Right cardiac atrium (tissue), 5 donors: Measurements from ENCODE around the gene MSX1. TPM values are rescaled to one million over a fixed set of nuclear protein-coding genes. Genes with fewer than 3 reads are reported as not detected.

Source experiments
- ATAC-seq, 2 donors: fragments of 200-7000 bp; cut with Tn5 transposase; one replicate each; pipeline versions ENCODE4 v1.8.0 to v1.9.1; 2020; ENCODE audit warnings: moderate library complexity in 2 of 2, mild to moderate bottlenecking in 1 of 2
- DNase-seq, 3 donors: peaks; one replicate each; pipeline ENCODE4 v3.0.0-alpha.2; 2020
- H3K27ac ChIP-seq: one replicate; pipeline ENCODE4 v1.5.1; 2013; ENCODE audit warnings: mild to moderate bottlenecking, low read length, control low read depth, moderate library complexity
- H3K27me3 ChIP-seq: one replicate; pipeline ENCODE4 v1.6.1; 2013; ENCODE audit not compliant: control insufficient read depth, insufficient read depth
- H3K4me1 ChIP-seq: one replicate; pipeline ENCODE4 v1.6.1; 2013; ENCODE audit warnings: low read length; ENCODE audit not compliant: control insufficient read depth, insufficient read depth
- H3K4me3 ChIP-seq: one replicate; pipeline ENCODE4 v1.5.1; 2013; ENCODE audit warnings: low read length, control low read depth
- H3K9me3 ChIP-seq: one replicate; pipeline ENCODE4 v1.6.1; 2013; ENCODE audit warnings: low read length; ENCODE audit not compliant: control insufficient read depth
- WGBS: extraction: QIAGEN DNeasy Blood & Tissue Kit; methylation state at CpG from one replicate; pipeline ENCODE4 v1.1.7; 2013; 5-methylcytosine and 5-hydroxymethylcytosine counted together
- intact Hi-C, 4 donors: fragments of 100-400 bp; cut with DNase I; formaldehyde crosslinking; loops; one replicate each; pipeline versions ENCODE4 v1.11.0 to v1.14.0; 2022 to 2023
- polyA plus RNA-seq: library from polyadenylated mRNA; stranded (reverse); fragments of 200-250 nt; gene quantifications from one replicate; pipeline ENCODE4 v1.2.3, GENCODE V29; 2013
- total RNA-seq, 4 donors: library from RNA; stranded (reverse); fragmentation: NEBNext Ultra II Directional; extraction: Animal tissue kit (Norgen Biotek cat#: 25700); gene quantifications; one replicate each; pipeline ENCODE4 v1.2.1, GENCODE V29; 2021
- donor health status: healthy with polysubstance abuse.
- donor health status: DM: no; HTN: yes; CAD: no.
- donor health status: DM: no; HTN: no; CAD: no.
- donor health status: DM: no; HTN: yes; CAD: no; lungs with severe emphysema.
- donor health status: DM: yes; HTN: yes; CAD: no.

The MSX1 gene
- total and polyA plus RNA-seq, 5 donors, result 1.8 to 3.6 (median 2.3) TPM

- Histone ChIP-seq H3K9me3 (no peaks in the 10 kb centered on the region), H3K27me3 (no peaks in the 10 kb centered on the region), H3K27ac (no peak overlapping the region), H3K4me1 (peaks cover 4% of the 10 kb centered on the region), H3K4me3 (no peak overlapping the region)
- no peak for ATAC-seq
- intact Hi-C loops, result loop anchor here in 1 of 4 donors (10.0 kb wide), 1 partner anchor 388 kb away; no protein-coding TSS in a partner anchor
- 5% methylated on average over 28 of the region's 28 CpGs for WGBS
- DNase-seq, result no peak
These were observed 12.9 kb downstream of the MSX1 start for GRCh38 chr4:4872314-4872903.

GRCh38 chr4:4873203-4873602 lies 13.7 kb downstream of the MSX1 start:
- WGBS, result 18% methylated on average over 11 of the region's 11 CpGs
- H3K4me1 ChIP-seq, result peaks cover 2% of the 10 kb centered on the region
- no peak overlapping the region for H3K4me3 ChIP-seq
- DNase-seq, result no peak
- no peak overlapping the region for H3K27ac ChIP-seq
- H3K9me3 ChIP-seq, result no peaks in the 10 kb centered on the region
- intact Hi-C loops, result loop anchor here in 1 of 4 donors (10.0 kb wide), 1 partner anchor 388 kb away; no protein-coding TSS in a partner anchor
- H3K27me3 ChIP-seq, result no peaks in the 10 kb centered on the region
- ATAC-seq, result no peak

GRCh38 chr4:4874254-4874653 lies 14.8 kb downstream of the MSX1 start:
- no peaks in the 10 kb centered on the region for H3K9me3 ChIP-seq
- DNase-seq (peak in 1 of 3 donors; percentile 36), ATAC-seq (no peak)
- H3K4me3 ChIP-seq, result no peak overlapping the region
- H3K27me3 ChIP-seq, result no peaks in the 10 kb centered on the region
- intact Hi-C loops, result loop anchor here in 1 of 4 donors (10.0 kb wide), 1 partner anchor 389 kb away; no protein-coding TSS in a partner anchor
- WGBS, result 67% methylated on average over 2 of the region's 2 CpGs
- H3K4me1 ChIP-seq, result peaks cover 2% of the 10 kb centered on the region
- H3K27ac ChIP-seq, result no peak overlapping the region

- WGBS, result 21% methylated on average over 5 of the region's 5 CpGs
These were observed 15.7 kb downstream of the MSX1 start for GRCh38 chr4:4875147-4875546.

GRCh38 chr4:4875611-4876010 lies 16.1 kb downstream of the MSX1 start:
- 47% methylated on average over 5 of the region's 5 CpGs for WGBS
- no peaks in the 10 kb centered on the region for H3K4me1 ChIP-seq
- no peaks in the 10 kb centered on the region for H3K9me3 ChIP-seq
- H3K4me3 ChIP-seq, result no peak overlapping the region
- ATAC-seq, result no peak
- no peak overlapping the region for H3K27ac ChIP-seq
- H3K27me3 ChIP-seq, result no peaks in the 10 kb centered on the region
- intact Hi-C loops, result loop anchor here in 1 of 4 donors (10.0 kb wide), 1 partner anchor 391 kb away; no protein-coding TSS in a partner anchor
- DNase-seq, result no peak

More at GRCh38 chr4:4875147-4875546, 15.7 kb downstream of the MSX1 start:
- Histone ChIP-seq H3K4me3 (no peak overlapping the region), H3K27me3 (no peaks in the 10 kb centered on the region), H3K27ac (no peak overlapping the region), H3K4me1 (peaks cover under 1% of the 10 kb centered on the region), H3K9me3 (no peaks in the 10 kb centered on the region)
- ATAC-seq, result no peak
- DNase-seq, result peak in 1 of 3 donors; percentile 34
- intact Hi-C loops, result loop anchor here in 1 of 4 donors (10.0 kb wide), 1 partner anchor 390 kb away; no protein-coding TSS in a partner anchor

- no peak for DNase-seq
- intact Hi-C loops, result loop anchor here in 1 of 4 donors (10.0 kb wide), 1 partner anchor 392 kb away; no protein-coding TSS in a partner anchor
- ATAC-seq, result no peak
- no peak overlapping the region for H3K27ac ChIP-seq
- H3K4me1 ChIP-seq, result no peaks in the 10 kb centered on the region
- WGBS, result 76% methylated on average over 12 of the region's 12 CpGs
- no peaks in the 10 kb centered on the region for H3K27me3 ChIP-seq
- H3K9me3 ChIP-seq, result no peaks in the 10 kb centered on the region
- H3K4me3 ChIP-seq, result no peak overlapping the region
These were observed 17.6 kb downstream of the MSX1 start for GRCh38 chr4:4876945-4877661.

GRCh38 chr4:4880492-4880891 lies 21.0 kb downstream of the MSX1 start:
- H3K9me3 ChIP-seq, result no peaks in the 10 kb centered on the region
- intact Hi-C loops, result loop anchor here in 1 of 4 donors (10.0 kb wide), 1 partner anchor 396 kb away; no protein-coding TSS in a partner anchor
- no peak for DNase-seq
- 78% methylated on average over 2 of the region's 2 CpGs for WGBS
- no peaks in the 10 kb centered on the region for H3K27me3 ChIP-seq
- no peak overlapping the region for H3K4me3 ChIP-seq
- H3K4me1 ChIP-seq, result no peaks in the 10 kb centered on the region
- ATAC-seq, result no peak
- no peak overlapping the region for H3K27ac ChIP-seq

GRCh38 chr4:4881432-4881831 lies 22.0 kb downstream of the MSX1 start:
- Histone ChIP-seq H3K27ac (no peak overlapping the region), H3K9me3 (no peaks in the 10 kb centered on the region), H3K27me3 (no peaks in the 10 kb centered on the region), H3K4me1 (no peaks in the 10 kb centered on the region), H3K4me3 (no peak overlapping the region)
- WGBS, result 52% methylated on average over 2 of the region's 2 CpGs
- intact Hi-C loops, result loop anchor here in 1 of 4 donors (10.0 kb wide), 1 partner anchor 397 kb away; no protein-coding TSS in a partner anchor
- ATAC-seq, result no peak
- DNase-seq, result no peak

- H3K9me3 ChIP-seq, result no peaks in the 10 kb centered on the region
- no peak overlapping the region for H3K4me3 ChIP-seq
- no peaks in the 10 kb centered on the region for H3K4me1 ChIP-seq
- H3K27me3 ChIP-seq, result peaks cover 4% of the 10 kb centered on the region
- intact Hi-C loops, result loop anchor here in 1 of 4 donors (10.0 kb wide), 1 partner anchor 400 kb away; no protein-coding TSS in a partner anchor
- DNase-seq (no peak), ATAC-seq (no peak)
- 89% methylated on average over 4 of the region's 4 CpGs for WGBS
- H3K27ac ChIP-seq, result no peak overlapping the region
These were observed 25.1 kb downstream of the MSX1 start for GRCh38 chr4:4884611-4885010.

GRCh38 chr4:4887426-4887825 lies 28.0 kb downstream of the MSX1 start:
- H3K4me3 ChIP-seq, result no peak overlapping the region
- no peak for DNase-seq
- 74% methylated on average over 5 of the region's 5 CpGs for WGBS
- intact Hi-C loops, result loop anchor here in 1 of 4 donors (10.0 kb wide), 1 partner anchor 403 kb away; no protein-coding TSS in a partner anchor
- H3K9me3 ChIP-seq, result no peaks in the 10 kb centered on the region
- ATAC-seq, result no peak
- H3K4me1 ChIP-seq, result no peaks in the 10 kb centered on the region
- H3K27ac ChIP-seq, result no peak overlapping the region
- peaks cover 6% of the 10 kb centered on the region for H3K27me3 ChIP-seq

GRCh38 chr4:4888695-4889094 lies 29.2 kb downstream of the MSX1 start:
- no peak overlapping the region for H3K27ac ChIP-seq
- intact Hi-C loops, result loop anchor here in 1 of 4 donors (10.0 kb wide), 1 partner anchor 404 kb away; no protein-coding TSS in a partner anchor
- no peaks in the 10 kb centered on the region for H3K4me1 ChIP-seq
- DNase-seq (no peak), ATAC-seq (no peak)
- H3K27me3 ChIP-seq, result peaks cover 6% of the 10 kb centered on the region
- H3K9me3 ChIP-seq, result no peaks in the 10 kb centered on the region
- H3K4me3 ChIP-seq, result no peak overlapping the region
- 71% methylated on average over 5 of the region's 5 CpGs for WGBS
